HepG2 (cell line): ENCODE measurements around the gene METTL27. TPM values are rescaled to one million over a fixed set of nuclear protein-coding genes. Genes with fewer than 3 reads are reported as not detected.
A peak's percentile ranks its signal among the peaks of the same experiment; 100 is the strongest.

ENCODE experiments used
- ADNP ChIP-seq: sonication (generic); formaldehyde crosslinking; IDR thresholded peaks from 2 replicates; pipeline ENCODE4 v1.4.0; 2020; ENCODE audit warnings: missing genetic modification reagents
- DMTF1 ChIP-seq: sonication (generic); formaldehyde crosslinking; IDR thresholded peaks from 2 replicates; pipeline ENCODE4 v1.4.0; 2020; ENCODE audit warnings: mild to moderate bottlenecking, missing genetic modification reagents
- HIVEP1 ChIP-seq: sonication (generic); formaldehyde crosslinking; IDR thresholded peaks from 2 replicates; pipeline ENCODE4 v1.4.0; 2020; ENCODE audit warnings: mild to moderate bottlenecking, missing genetic modification reagents
- HNRNPK ChIP-seq: fragments of 200-400 bp; formaldehyde crosslinking; IDR thresholded peaks from 2 replicates; pipeline ENCODE4 v1.6.1; 2018; ENCODE audit warnings: low read length, low read depth, moderate library complexity, mild to moderate bottlenecking; ENCODE audit not compliant: poor library complexity, severe bottlenecking
- KIAA2018 ChIP-seq: sonication (generic); formaldehyde crosslinking; IDR thresholded peaks from 2 replicates; pipeline ENCODE4 v1.5.0; 2020; ENCODE audit warnings: mild to moderate bottlenecking, missing genetic modification reagents, borderline replicate concordance
- PPARG ChIP-seq: conservative IDR thresholded peaks from 2 replicates; pipeline ENCODE4 v1.6.1; 2016; ENCODE audit warnings: missing biosample characterization, missing genetic modification reagents
- RBFOX2 ChIP-seq: fragments of 200-400 bp; formaldehyde crosslinking; IDR thresholded peaks from 2 replicates; pipeline ENCODE4 v1.6.1; 2017; ENCODE audit warnings: low read depth, mild to moderate bottlenecking, low read length
- RBM39 ChIP-seq: fragments of 200-400 bp; formaldehyde crosslinking; IDR thresholded peaks from one replicate; pipeline ENCODE4 v1.6.1; 2018; ENCODE audit warnings: antibody characterized with exemption, mild to moderate bottlenecking, low read depth, low read length; ENCODE audit not compliant: poor library complexity, severe bottlenecking
- RELA ChIP-seq: sonication (generic); formaldehyde crosslinking; IDR thresholded peaks from 2 replicates; pipeline ENCODE4 v1.4.0; 2020; ENCODE audit warnings: missing genetic modification reagents
- SALL2 ChIP-seq: sonication (generic); formaldehyde crosslinking; IDR thresholded peaks from 2 replicates; pipeline ENCODE4 v1.8.1; 2023; ENCODE audit warnings: mild to moderate bottlenecking, missing genetic modification reagents, inconsistent platforms
- SP1 ChIP-seq, 2 experiments: fragments of 450-650 bp in 1 of 2; sonication (generic) in 1 of 2; formaldehyde crosslinking in 1 of 2; IDR thresholded peaks; 2 replicates each; pipeline versions ENCODE4 v1.4.0 to v1.6.1; 2016 to 2020; ENCODE audit warnings: missing genetic modification reagents in 1 of 2
- TCF7L2 ChIP-seq: IDR thresholded peaks from 2 replicates; pipeline ENCODE4 v1.6.1; 2011; ENCODE audit warnings: mild to moderate bottlenecking, low read depth, low read length, moderate library complexity
- YY1 ChIP-seq: IDR thresholded peaks from 2 replicates; pipeline ENCODE4 v1.6.1; 2011; ENCODE audit warnings: low read length, low read depth, moderate library complexity, mild to moderate bottlenecking; ENCODE audit not compliant: insufficient read depth, insufficient replicate concordance
- ZBTB8A ChIP-seq: sonication (generic); formaldehyde crosslinking; IDR thresholded peaks from 2 replicates; pipeline ENCODE4 v1.4.0; 2020; ENCODE audit warnings: mild to moderate bottlenecking, low read depth, missing genetic modification reagents, borderline replicate concordance
- ZIK1 ChIP-seq: sonication (generic); formaldehyde crosslinking; IDR thresholded peaks from 2 replicates; pipeline ENCODE4 v1.5.0; 2020; ENCODE audit warnings: mild to moderate bottlenecking, low read depth, missing genetic modification reagents, borderline replicate concordance
- ZNF296 ChIP-seq: sonication (generic); formaldehyde crosslinking; conservative IDR thresholded peaks from 2 replicates; pipeline ENCODE4 v1.5.0; 2020; ENCODE audit warnings: mild to moderate bottlenecking, missing genetic modification reagents
- ZNF337 ChIP-seq: sonication (generic); formaldehyde crosslinking; IDR thresholded peaks from 2 replicates; pipeline ENCODE4 v1.5.1; 2020; ENCODE audit warnings: missing genetic modification reagents, low read depth, mild to moderate bottlenecking, borderline replicate concordance
- ZNF430 ChIP-seq: sonication (generic); formaldehyde crosslinking; IDR thresholded peaks from 2 replicates; pipeline ENCODE4 v1.9.0; 2021; ENCODE audit warnings: mild to moderate bottlenecking, missing genetic modification reagents
- polyA plus RNA-seq, 8 experiments: library from polyadenylated mRNA; depleted of rRNA in 3 of 8; stranded (reverse) in 7 of 8; unstranded in 1 of 8; fragments of >200 nt; fragmentation: Illumina TruSeq in 4 of 8; extraction: Trizol in 4 of 8; gene quantifications; 2 replicates each; pipeline versions ENCODE4 v1.2.1 to v1.2.3, GENCODE V29; 2011 to 2016; ENCODE audit warnings: low read depth in 4 of 8, missing spikeins in 1 of 8, mixed read lengths in 1 of 8; ENCODE audit not compliant: insufficient read depth in 1 of 8
- total RNA-seq, 5 experiments: library from RNA; depleted of rRNA; stranded (reverse); fragments of >200 nt; fragmentation: Illumina TruSeq; extraction: Trizol; gene quantifications; 2 replicates each; pipeline ENCODE4 v1.2.3, GENCODE V29; 2016; ENCODE audit warnings: low read depth in 1 of 5

The METTL27 gene
- total and polyA plus RNA-seq, 2 of the 13 experiments (the other 11 are each of a cell fraction or from before 2014, with no cell fraction given) = 2.0 to 3.0 TPM

DNA sequence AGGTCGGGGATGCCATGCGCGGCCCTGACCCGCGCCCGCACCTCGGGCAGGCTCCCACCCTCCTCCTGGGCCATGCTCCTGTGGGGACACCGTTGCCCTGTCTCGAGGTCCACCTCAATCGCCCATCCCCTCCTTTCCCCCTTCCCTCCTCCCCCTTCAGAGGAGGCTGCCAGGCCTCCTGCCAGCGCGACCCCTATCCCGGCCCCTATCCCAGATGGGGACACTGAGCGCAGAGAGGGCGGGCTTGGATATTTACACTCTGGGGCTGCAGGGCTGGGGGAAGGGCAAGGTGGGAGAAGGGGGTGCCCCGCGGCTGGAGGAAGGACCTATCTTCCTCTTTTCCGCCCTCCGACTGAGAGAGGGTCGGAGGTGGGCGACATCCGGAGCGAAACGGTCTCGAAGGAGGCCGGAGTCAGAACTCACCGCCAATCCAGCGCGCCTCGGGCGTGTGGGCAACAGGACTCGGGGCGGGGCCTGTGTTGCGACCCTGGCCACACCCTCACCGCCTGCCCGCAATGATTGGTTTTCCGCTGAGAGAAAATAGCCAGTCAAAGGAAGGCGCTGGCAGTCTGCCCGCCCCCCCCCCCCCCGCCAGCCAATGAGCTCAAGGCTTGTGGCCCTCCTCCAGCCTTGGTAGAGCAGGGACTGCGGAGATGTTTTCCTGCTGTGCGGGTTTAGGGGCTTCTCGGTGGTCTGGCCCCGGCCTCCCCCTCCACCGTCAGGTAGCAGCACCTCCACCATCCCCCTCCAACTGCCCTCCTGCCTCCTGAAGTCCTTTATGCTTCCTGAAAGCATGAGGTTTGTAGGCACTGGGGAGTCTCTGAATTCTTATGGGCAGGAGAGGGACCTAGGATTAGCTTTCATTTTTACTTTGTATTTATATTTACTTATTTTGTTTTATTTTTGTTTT, at the start of gene METTL27 (continued):
- TF ChIP-seq KIAA2018 (CRISPR knock-in tag) (no peak), YY1 (no peak), ZBTB8A (CRISPR knock-in tag) (no peak), SALL2 (CRISPR knock-in tag) (no peak), HIVEP1 (peak; percentile 28; the same call in 1 of the 2 replicates), RBFOX2 (peak; percentile 64), ZNF430 (CRISPR knock-in tag) (no peak), RELA (no peak), ADNP (CRISPR knock-in tag) (no peak), DMTF1 (CRISPR knock-in tag) (no peak), TCF7L2 (no peak), SP1 (IDR thresholded peaks at IDR 0.05) (no peak), SP1 (CRISPR knock-in tag; IDR thresholded peaks at IDR 0.05) (peak; percentile 65; the same call in 1 of the 2 replicates), ZNF296 (CRISPR knock-in tag) (no peak), ZIK1 (CRISPR knock-in tag) (no peak), HNRNPK (peak; percentile 39), RBM39 (peak; percentile 66), PPARG (CRISPR knock-in tag) (no peak), ZNF337 (CRISPR knock-in tag) (no peak)
